Muscle of arm (tissue), 12 donors: ENCODE measurements around the gene STX8. TPM values are rescaled to one million over a fixed set of nuclear protein-coding genes. Genes with fewer than 3 reads are reported as not detected.

ENCODE experiments used
- DNase-seq: peaks from one replicate; pipeline ENCODE4 v3.0.0-alpha.2; 2013
- polyA plus RNA-seq, 12 donors: library from polyadenylated mRNA; unstranded; fragments of 120-200 nt; gene quantifications; one replicate each; pipeline ENCODE4 v1.2.1, GENCODE V29; 2013; ENCODE audit not compliant: insufficient read length in 12 of 12

The STX8 gene
- polyA plus RNA-seq, 12 donors: 28.4 to 53.1 (median 46.2) TPM; not detected in 1

GRCh38 chr17:9212376-9213302, 363.0 kb downstream of the STX8 start:
- no peak for DNase-seq

- no peak for DNase-seq
These were observed 364.4 kb downstream of the STX8 start for GRCh38 chr17:9211133-9211765.

- no peak for DNase-seq
These were observed 365.7 kb downstream of the STX8 start for GRCh38 chr17:9209781-9210370.

GRCh38 chr17:9209347-9209746, 366.3 kb downstream of the STX8 start:
- DNase-seq: no peak

GRCh38 chr17:9208381-9209105, 367.1 kb downstream of the STX8 start:
- DNase-seq: no peak

GRCh38 chr17:9206741-9207332, 368.8 kb downstream of the STX8 start:
- DNase-seq: no peak

- DNase-seq: no peak
These were observed 369.3 kb downstream of the STX8 start for GRCh38 chr17:9206410-9206703.

- no peak for DNase-seq
These were observed 369.9 kb downstream of the STX8 start for GRCh38 chr17:9205520-9206409.

GRCh38 chr17:9204637-9205329, 370.8 kb downstream of the STX8 start:
- no peak for DNase-seq

- DNase-seq: no peak
These were observed 371.7 kb downstream of the STX8 start for GRCh38 chr17:9203771-9204425.

GRCh38 chr17:9202532-9202931, 373.1 kb downstream of the STX8 start:
- DNase-seq: no peak

- no peak for DNase-seq
These were observed 374.8 kb downstream of the STX8 start for GRCh38 chr17:9200699-9201359.

Other genes with a start within 250 kb of the STX8 start
- gene CFAP52, start 822 bp upstream of the STX8 start, polyA plus RNA-seq: under 1 TPM in 3 of 12 donors, not detected in 9; 0.18 to 0.57 (median 0.32) TPM
- 1 to 10 TPM in 1 of 12 donors, under 1 TPM in 9, not detected in 2; 0.23 to 1.2 (median 0.52) TPM for gene USP43, start 69.7 kb upstream of the STX8 start, polyA plus RNA-seq
- gene DHRS7C, start 215.8 kb upstream of the STX8 start, polyA plus RNA-seq: 100 to 1,000 TPM in 5 of 12 donors, 10 to 100 TPM in 6, not detected in 1; 20.3 to 121 (median 88.3) TPM
- not detected for gene GSG1L2, start 246.3 kb upstream of the STX8 start, polyA plus RNA-seq